WERI-Rb-1 (cell line): Measurements from ENCODE around the gene MUC5B.
A peak's percentile ranks its signal among the peaks of the same experiment; 100 is the strongest.

Experiments used
- DNase-seq: peaks from one replicate; pipeline ENCODE4 v3.0.0-alpha.2; 2020
- H3K27ac ChIP-seq: fragments of 250-450 bp; sonication (Bioruptor Pico); 2 replicates; pipeline ENCODE4 v1.5.1; 2020; ENCODE audit warnings: mild to moderate bottlenecking, moderate library complexity
- H3K27me3 ChIP-seq: fragments of 250-450 bp; sonication (Bioruptor Pico); 2 replicates; pipeline ENCODE4 v1.5.1; 2021; ENCODE audit warnings: mild to moderate bottlenecking, low read depth, moderate library complexity; ENCODE audit not compliant: insufficient read depth, severe bottlenecking
- H3K36me3 ChIP-seq: fragments of 250-450 bp; sonication (Bioruptor Pico); 2 replicates; pipeline ENCODE4 v1.5.1; 2020; ENCODE audit warnings: mild to moderate bottlenecking, moderate library complexity
- H3K4me3 ChIP-seq: 2 replicates; pipeline ENCODE4 v1.5.1; 2011; ENCODE audit warnings: low read depth, mild to moderate bottlenecking, control low read depth, low read length
- H3K9me3 ChIP-seq: fragments of 250-450 bp; sonication (Bioruptor Pico); 2 replicates; pipeline ENCODE4 v1.5.1; 2021; ENCODE audit warnings: mild to moderate bottlenecking, moderate library complexity; ENCODE audit not compliant: severe bottlenecking
- CTCF ChIP-seq: IDR thresholded peaks from 2 replicates; pipeline ENCODE4 v1.5.1; 2011; ENCODE audit warnings: low read depth, mild to moderate bottlenecking, control low read depth, inconsistent platforms, low read length

Gene MUC5B

GRCh38 chr11:1225386-1226225, 2.7 kb downstream of the MUC5B start:
- Histone ChIP-seq H3K27me3 (no peaks in the 10 kb centered on the region), H3K36me3 (no peaks in the 10 kb centered on the region), H3K4me3 (no peak overlapping the region), H3K9me3 (no peaks in the 10 kb centered on the region), H3K27ac (no peak overlapping the region)
- no peak for TF ChIP-seq CTCF
- DNase-seq, result peak; percentile 6

GRCh38 chr11:1226226-1226985, 3.5 kb downstream of the MUC5B start:
- Histone ChIP-seq H3K36me3 (no peaks in the 10 kb centered on the region), H3K27me3 (no peaks in the 10 kb centered on the region), H3K4me3 (no peak overlapping the region), H3K9me3 (no peaks in the 10 kb centered on the region), H3K27ac (no peak overlapping the region)
- TF ChIP-seq CTCF, result peak; percentile 37
- DNase-seq, result peak; percentile 33

- H3K9me3 ChIP-seq, result no peaks in the 10 kb centered on the region
- no peaks in the 10 kb centered on the region for H3K36me3 ChIP-seq
- peak; percentile 52; the same call in 1 of the 2 replicates for TF ChIP-seq CTCF
- H3K4me3 ChIP-seq, result no peak overlapping the region
- no peak overlapping the region for H3K27ac ChIP-seq
- H3K27me3 ChIP-seq, result no peaks in the 10 kb centered on the region
- peak; percentile 19 for DNase-seq
Observed at GRCh38 chr11:1226986-1227550, 4.2 kb downstream of the MUC5B start.

- DNase-seq, result peak; percentile 5
Observed at GRCh38 chr11:1227551-1228100, 4.8 kb downstream of the MUC5B start.

More at GRCh38 chr11:1227551-1228100, 4.8 kb downstream of the MUC5B start:
- TF ChIP-seq CTCF, result no peak
- H3K27me3 ChIP-seq, result no peaks in the 10 kb centered on the region
- H3K36me3 ChIP-seq, result no peaks in the 10 kb centered on the region
- no peak overlapping the region for H3K4me3 ChIP-seq
- H3K27ac ChIP-seq, result no peak overlapping the region
- no peaks in the 10 kb centered on the region for H3K9me3 ChIP-seq
